HCT116 (cell line): ENCODE data around the gene S1PR1. TPM values are rescaled to one million over a fixed set of nuclear protein-coding genes. Genes with fewer than 3 reads are reported as not detected.

Experiments
- ATAC-seq: fragments of 200-7000 bp; cut with Tn5 transposase; 2 replicates; pipeline ENCODE4 v1.9.1; 2020; ENCODE audit warnings: mild to moderate bottlenecking, moderate library complexity
- BruUV-seq: library from RNA; stranded (reverse); fragments of 400-500 nt; replicated peaks from 2 replicates; lab custom pipeline; 2021; lab: Mats Ljungman, UMichigan
- CTCF ChIA-PET: fragments of 300-600 bp; sonication (Branson Sonifier 250); formaldehyde crosslinking; loops from one replicate; lab custom pipeline; 2021; ENCODE audit warnings: antibody characterized with exemption; lab: Charles Lee
- POLR2A ChIA-PET: fragments of 300-600, 350-600 bp; sonication (Branson Sonifier 250); formaldehyde crosslinking; loops from one replicate; lab custom pipeline; 2021; ENCODE audit warnings: antibody characterized with exemption; lab: Charles Lee
- RAD21 ChIA-PET, 2 experiments: fragments of 300-600 bp; sonication (Branson Sonifier 250); formaldehyde crosslinking; loops; one replicate each; lab custom pipeline; 2023; ENCODE audit warnings: low total read pairs in 2 of 2; ENCODE audit not compliant: uncharacterized antibody in 2 of 2, unreplicated experiment in 2 of 2, low non-redundant PET in 1 of 2; lab: Charles Lee
- DNase-seq: peaks from one replicate; pipeline ENCODE4 v3.0.0-alpha.2; 2010; ENCODE audit warnings: low read depth, low spot score
- H2AFZ ChIP-seq: fragments of 200-600 bp; shearing (Covaris generic), sonication (generic); 2 replicates; pipeline ENCODE4 v1.6.1; 2017; ENCODE audit warnings: low read depth, mixed run types, mixed read lengths, antibody characterized with exemption, low read length; ENCODE audit not compliant: poor library complexity, severe bottlenecking
- H3K27ac ChIP-seq: 2 replicates; pipeline ENCODE4 v1.5.1; 2012; ENCODE audit warnings: low read depth, low read length
- H3K27me3 ChIP-seq: fragments of 200-600 bp; sonication (generic); 2 replicates; pipeline ENCODE4 v1.6.1; 2016; ENCODE audit warnings: mixed run types, low read length, mixed read lengths; ENCODE audit not compliant: insufficient read depth
- H3K36me3 ChIP-seq, 2 experiments: fragments of 200-500 bp in 1 of 2; fragments of 200-600 bp in 1 of 2; sonication (Bioruptor generic) in 1 of 2; sonication (generic) in 1 of 2; 2 replicates each; pipeline versions ENCODE4 v1.5.1 to v1.6.1; 2014 to 2016; ENCODE audit warnings: low read length in 2 of 2, inconsistent platforms in 1 of 2, mixed read lengths in 1 of 2, mixed run types in 1 of 2; ENCODE audit not compliant: insufficient read depth in 2 of 2, control insufficient read depth in 1 of 2
- H3K4me1 ChIP-seq, 2 experiments: fragments of 200-600 bp in 1 of 2; sonication (generic) in 1 of 2; 2 replicates each; pipeline versions ENCODE4 v1.5.1 to v1.6.1; 2012 to 2017; ENCODE audit warnings: low read length in 2 of 2, inconsistent platforms in 1 of 2, mild to moderate bottlenecking in 1 of 2, mixed read lengths in 1 of 2, mixed run types in 1 of 2, moderate library complexity in 1 of 2; ENCODE audit not compliant: insufficient read depth in 2 of 2, control insufficient read depth in 1 of 2
- H3K4me2 ChIP-seq: fragments of 200-600 bp; sonication (generic); 2 replicates; pipeline ENCODE4 v1.6.1; 2017; ENCODE audit warnings: mixed run types, low read length, mixed read lengths
- H3K4me3 ChIP-seq, 2 experiments: fragments of 200-600 bp in 1 of 2; sonication (generic) in 1 of 2; replicated peaks in 1 of 2; 2 replicates each; pipeline ENCODE4 v1.5.1; 2011 to 2016; ENCODE audit warnings: low read length in 2 of 2, control low read depth in 1 of 2, low read depth in 1 of 2, mild to moderate bottlenecking in 1 of 2, mixed read lengths in 1 of 2, mixed run types in 1 of 2
- H3K79me2 ChIP-seq: fragments of 200-600 bp; sonication (generic); 2 replicates; pipeline ENCODE4 v1.6.1; 2017; ENCODE audit warnings: mild to moderate bottlenecking, mixed run types, low read length, moderate library complexity, mixed read lengths; ENCODE audit not compliant: insufficient read depth
- H3K9ac ChIP-seq: fragments of 200-600 bp; sonication (generic); 2 replicates; pipeline ENCODE4 v1.6.1; 2016; ENCODE audit warnings: low read length, mixed read lengths
- H3K9me2 ChIP-seq: fragments of 200-600 bp; sonication (generic), shearing (Covaris generic); 2 replicates; pipeline ENCODE4 v1.6.1; 2017; ENCODE audit warnings: mixed run types, mild to moderate bottlenecking, moderate library complexity; ENCODE audit not compliant: insufficient read depth
- H3K9me3 ChIP-seq, 2 experiments: fragments of 200-500 bp in 1 of 2; fragments of 200-600 bp in 1 of 2; sonication (Bioruptor generic) in 1 of 2; sonication (generic) in 1 of 2; 2 replicates each; pipeline ENCODE4 v1.6.1; 2014 to 2017; ENCODE audit warnings: low read length in 2 of 2, mixed read lengths in 2 of 2, inconsistent platforms in 1 of 2, low read depth in 1 of 2, mild to moderate bottlenecking in 1 of 2, mixed run types in 1 of 2, moderate library complexity in 1 of 2; ENCODE audit not compliant: control insufficient read depth in 1 of 2, insufficient read depth in 1 of 2
- H4K20me1 ChIP-seq: fragments of 200-600 bp; sonication (generic), shearing (Covaris generic); 2 replicates; pipeline ENCODE4 v1.6.1; 2017; ENCODE audit warnings: mixed run types, mild to moderate bottlenecking, moderate library complexity; ENCODE audit not compliant: insufficient read depth
- ATF3 ChIP-seq: IDR thresholded peaks from 2 replicates; pipeline ENCODE4 v1.6.1; 2012
- CTCF ChIP-seq, 3 experiments: fragments of 200-600 bp in 1 of 3; sonication (generic) in 1 of 3; IDR thresholded peaks in 2 of 3; conservative IDR thresholded peaks in 1 of 3; 2 replicates each; pipeline ENCODE4 v1.5.1; 2012 to 2017; ENCODE audit warnings: low read depth in 2 of 3, low read length in 2 of 3, antibody characterized with exemption in 1 of 3, borderline replicate concordance in 1 of 3, control low read depth in 1 of 3, mild to moderate bottlenecking in 1 of 3, mixed read lengths in 1 of 3, mixed run types in 1 of 3, moderate library complexity in 1 of 3; ENCODE audit not compliant: insufficient read depth in 1 of 3
- EGR1 ChIP-seq: IDR thresholded peaks from 2 replicates; pipeline ENCODE4 v1.6.1; 2012; ENCODE audit warnings: low read depth
- ELF1 ChIP-seq: IDR thresholded peaks from 2 replicates; pipeline ENCODE4 v1.6.1; 2012; ENCODE audit warnings: low read depth, borderline replicate concordance
- EZH2phosphoT487 ChIP-seq: fragments of 200-600 bp; IDR thresholded peaks from 2 replicates; pipeline ENCODE4 v1.6.1; 2018; ENCODE audit warnings: antibody characterized with exemption, borderline replicate concordance
- MAX ChIP-seq: IDR thresholded peaks from 2 replicates; pipeline ENCODE4 v1.6.1; 2012
- POLR2A ChIP-seq: IDR thresholded peaks from 2 replicates; pipeline ENCODE4 v1.7.0; 2011; ENCODE audit warnings: borderline replicate concordance; ENCODE audit not compliant: insufficient read depth, insufficient read length; ENCODE audit errors: extremely low read depth
- POLR2AphosphoS5 ChIP-seq: IDR thresholded peaks from 2 replicates; pipeline ENCODE4 v1.6.1; 2011; ENCODE audit warnings: mild to moderate bottlenecking, low read depth, low read length, moderate library complexity
- RAD21 ChIP-seq: IDR thresholded peaks from 2 replicates; pipeline ENCODE4 v1.6.1; 2012; ENCODE audit warnings: low read depth, mild to moderate bottlenecking
- REST ChIP-seq: IDR thresholded peaks from 2 replicates; pipeline ENCODE4 v1.6.1; 2012; ENCODE audit warnings: low read depth
- SP1 ChIP-seq: IDR thresholded peaks from 2 replicates; pipeline ENCODE4 v1.6.1; 2012; ENCODE audit warnings: low read depth
- intact Hi-C: fragments of 100-400 bp; cut with micrococcal nuclease; formaldehyde crosslinking; loops from 2 replicates; pipeline ENCODE4 v1.10.0; 2022
- total RNA-seq: library from RNA; stranded (reverse); gene quantifications from one replicate; pipeline ENCODE4 v1.2.1, GENCODE V29; 2021; ENCODE audit not compliant: unreplicated experiment

S1PR1 gene
- total RNA-seq, 1 experiment from 2014 or later, result 0.61 TPM

GRCh38 chr1:101187297-101187696 lies 49.5 kb upstream of the S1PR1 start:
- H3K79me2 ChIP-seq, result no peaks in the 10 kb centered on the region
- H3K9ac ChIP-seq, result no peak overlapping the region
- ATAC-seq (no peak), DNase-seq (no peak)
- TF ChIP-seq SP1 (no peak), MAX (no peak), RAD21 (no peak), EGR1 (no peak), EZH2phosphoT487 (no peak), ATF3 (no peak)
- H3K36me3 ChIP-seq, result no peaks in the 10 kb centered on the region
- no peaks in the 10 kb centered on the region for H4K20me1 ChIP-seq
- no peak overlapping the region for H3K4me3 ChIP-seq
- H3K27ac ChIP-seq, result no peak overlapping the region
- ChIA-PET RAD21 (no interaction called here), POLR2A (no interaction called here), CTCF (no interaction called here)
- H3K4me2 ChIP-seq, result no peak overlapping the region
- H3K4me1 ChIP-seq, result peaks cover 0 to 3% of the 10 kb centered on the region in 2 experiments; a peak in 1 of 4 replicates
- no peaks in the 10 kb centered on the region for H3K9me3 ChIP-seq
- no peaks in the 10 kb centered on the region for H3K27me3 ChIP-seq
- H2AFZ ChIP-seq, result no peak overlapping the region
- H3K9me2 ChIP-seq, result no peaks in the 10 kb centered on the region
- no TSS peak for BruUV-seq
- intact Hi-C loops, result no loop called here

- H3K9me3 ChIP-seq, result no peaks in the 10 kb centered on the region
- TF ChIP-seq EGR1 (no peak), REST (no peak), POLR2AphosphoS5 (no peak), SP1 (no peak), ELF1 (no peak), ATF3 (no peak), CTCF (IDR thresholded peaks at IDR 0.05 in 2 of 3, conservative IDR thresholded peaks at IDR 0.05 in 1 of 3; ENCODE audit: borderline replicate concordance in 1 of 3, insufficient read depth in 1 of 3, low read depth in 2 of 3, low read length in 2 of 3) (no peak), EZH2phosphoT487 (no peak), POLR2A (no peak)
- BruUV-seq, result no TSS peak
- ATAC-seq (no peak), DNase-seq (no peak)
- no peak overlapping the region for H2AFZ ChIP-seq
- intact Hi-C loops, result no loop called here
- peaks cover 0 to 3% of the 10 kb centered on the region in 2 experiments; a peak in 1 of 4 replicates for H3K4me1 ChIP-seq
- ChIA-PET CTCF (no interaction called here), POLR2A (no interaction called here), RAD21 (no interaction called here)
- H3K4me2 ChIP-seq, result no peak overlapping the region
- H3K9me2 ChIP-seq, result no peaks in the 10 kb centered on the region
- no peaks in the 10 kb centered on the region for H4K20me1 ChIP-seq
- H3K4me3 ChIP-seq, result no peak overlapping the region
- H3K36me3 ChIP-seq, result no peaks in the 10 kb centered on the region
- H3K9ac ChIP-seq, result no peak overlapping the region
- H3K27ac ChIP-seq, result no peak overlapping the region
- H3K79me2 ChIP-seq, result no peaks in the 10 kb centered on the region
- H3K27me3 ChIP-seq, result no peaks in the 10 kb centered on the region
These were observed 48.5 kb upstream of the S1PR1 start for GRCh38 chr1:101188331-101188730.
